Measurements from ENCODE around the gene MXRA7.

GRCh38 chr17:76642994-76643393 is 67.8 kb downstream of the MXRA7 start:
- TF ChIP-seq POLR2A (IDR thresholded peaks at IDR 0.05) = no peak
- TF ChIP-seq, protein P1, sequence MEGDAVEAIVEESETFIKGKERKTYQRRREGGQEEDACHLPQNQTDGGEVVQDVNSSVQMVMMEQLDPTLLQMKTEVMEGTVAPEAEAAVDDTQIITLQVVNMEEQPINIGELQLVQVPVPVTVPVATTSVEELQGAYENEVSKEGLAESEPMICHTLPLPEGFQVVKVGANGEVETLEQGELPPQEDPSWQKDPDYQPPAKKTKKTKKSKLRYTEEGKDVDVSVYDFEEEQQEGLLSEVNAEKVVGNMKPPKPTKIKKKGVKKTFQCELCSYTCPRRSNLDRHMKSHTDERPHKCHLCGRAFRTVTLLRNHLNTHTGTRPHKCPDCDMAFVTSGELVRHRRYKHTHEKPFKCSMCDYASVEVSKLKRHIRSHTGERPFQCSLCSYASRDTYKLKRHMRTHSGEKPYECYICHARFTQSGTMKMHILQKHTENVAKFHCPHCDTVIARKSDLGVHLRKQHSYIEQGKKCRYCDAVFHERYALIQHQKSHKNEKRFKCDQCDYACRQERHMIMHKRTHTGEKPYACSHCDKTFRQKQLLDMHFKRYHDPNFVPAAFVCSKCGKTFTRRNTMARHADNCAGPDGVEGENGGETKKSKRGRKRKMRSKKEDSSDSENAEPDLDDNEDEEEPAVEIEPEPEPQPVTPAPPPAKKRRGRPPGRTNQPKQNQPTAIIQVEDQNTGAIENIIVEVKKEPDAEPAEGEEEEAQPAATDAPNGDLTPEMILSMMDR (IDR thresholded peaks at IDR 0.05) = no peak
